GM21576 (cell line): Measurements from ENCODE around the gene ADGRD1.

ENCODE experiments used
- ATAC-seq: cut with Tn5 transposase; IDR thresholded peaks from one replicate; pipeline ENCODE4 v1.9.1; 2021; ENCODE audit warnings: mild to moderate bottlenecking, moderate library complexity; ENCODE audit not compliant: unreplicated experiment

The ADGRD1 gene

DNA sequence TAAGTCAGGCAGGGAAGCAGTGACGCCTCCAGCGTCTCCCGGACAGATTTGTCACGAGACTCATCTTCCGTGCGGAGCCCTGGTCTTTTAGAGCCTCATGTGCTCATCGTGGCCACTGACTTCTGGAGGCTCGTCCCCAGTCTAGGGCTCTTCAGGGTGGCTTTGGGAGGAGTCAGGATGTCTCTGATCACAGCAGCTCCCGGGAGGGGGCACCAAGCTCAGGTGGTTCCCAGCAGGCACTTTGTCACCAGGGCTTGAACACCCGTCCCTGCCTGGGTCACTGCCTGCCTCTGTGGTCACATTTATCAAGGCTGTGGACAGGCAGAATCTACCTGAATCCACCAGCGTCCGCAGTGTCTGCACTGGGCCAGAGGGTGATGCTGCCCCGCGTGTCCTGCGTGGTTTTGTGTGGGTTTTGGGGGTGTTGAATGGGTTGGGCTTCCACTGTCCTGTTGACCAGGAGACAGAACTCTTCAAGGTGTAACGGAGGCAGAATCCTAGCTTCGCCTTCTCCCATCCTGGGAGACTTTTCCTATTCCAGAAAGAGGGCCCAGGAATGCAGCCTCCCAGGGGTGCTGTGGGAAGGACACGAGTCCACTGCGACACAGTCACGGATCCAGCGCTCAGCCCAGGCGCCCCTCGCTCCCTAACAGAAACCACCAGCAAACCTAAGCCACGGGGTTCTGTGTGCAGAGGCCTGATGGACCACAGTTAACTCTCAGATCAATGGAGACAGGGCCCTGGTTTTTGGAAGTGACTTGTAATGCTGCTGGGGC lies 132.3 kb downstream of the ADGRD1 start:
- no peak for ATAC-seq

DNA sequence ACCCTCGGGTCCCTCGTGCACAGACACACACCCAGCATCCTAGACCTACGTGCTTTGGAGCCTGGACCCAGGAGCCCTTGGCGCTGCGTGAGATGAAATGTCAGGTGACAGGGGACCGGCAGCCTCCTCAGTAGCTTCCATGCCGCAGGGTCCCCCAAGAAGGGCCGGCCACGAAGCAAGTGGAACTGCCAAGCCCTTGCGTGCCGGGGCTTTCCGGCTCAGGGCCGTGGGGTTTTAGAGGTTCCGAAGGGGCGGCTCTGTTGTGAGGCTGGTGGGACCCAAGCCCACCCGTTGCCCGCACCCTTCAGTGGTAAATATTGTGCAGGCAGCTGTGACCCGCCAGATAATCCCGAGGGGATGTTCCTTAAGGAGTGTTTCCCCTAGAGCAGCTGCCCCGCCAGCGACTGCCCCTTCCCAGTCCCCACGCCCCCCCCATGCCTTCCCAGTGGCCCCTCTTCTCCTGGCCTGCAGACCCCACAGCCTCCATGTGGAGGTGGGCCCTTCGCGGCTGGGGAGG lies 133.7 kb downstream of the ADGRD1 start:
- ATAC-seq: no peak

DNA sequence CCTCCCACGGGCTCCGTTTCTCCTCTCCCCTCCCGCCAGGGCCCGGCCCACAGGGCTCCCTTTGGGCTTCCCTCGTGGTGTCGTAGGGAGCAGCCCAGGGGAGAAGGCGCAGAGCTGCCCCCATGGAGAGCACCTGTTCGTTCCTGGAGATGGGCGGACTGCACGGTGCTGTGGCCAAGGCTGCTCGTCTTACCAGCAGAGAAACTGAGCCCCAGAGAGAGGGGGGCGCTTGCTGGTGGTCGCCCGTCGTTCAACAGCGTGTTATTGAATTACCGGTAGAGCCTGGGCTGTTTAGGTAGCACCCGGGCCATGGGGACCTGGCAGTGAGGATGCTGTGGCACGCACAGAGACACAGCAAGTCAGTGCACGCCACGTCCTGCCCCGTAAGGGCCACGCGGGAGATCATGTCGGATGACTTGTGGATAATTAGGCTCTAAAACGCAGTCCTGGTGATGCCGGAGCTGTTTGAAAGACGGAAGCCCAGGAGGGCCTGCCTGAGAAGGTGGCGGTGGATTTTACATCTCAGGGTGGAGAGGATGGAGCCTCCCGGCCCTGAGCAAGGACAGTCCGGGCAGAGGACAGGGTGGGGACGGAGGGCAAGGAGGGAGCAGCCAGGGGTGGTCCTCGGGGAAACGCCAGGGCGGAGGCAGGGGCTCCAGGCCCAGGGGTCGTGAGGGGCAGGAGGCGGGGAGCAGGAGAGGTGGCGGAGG lies 134.4 kb downstream of the ADGRD1 start:
- ATAC-seq: no peak

DNA sequence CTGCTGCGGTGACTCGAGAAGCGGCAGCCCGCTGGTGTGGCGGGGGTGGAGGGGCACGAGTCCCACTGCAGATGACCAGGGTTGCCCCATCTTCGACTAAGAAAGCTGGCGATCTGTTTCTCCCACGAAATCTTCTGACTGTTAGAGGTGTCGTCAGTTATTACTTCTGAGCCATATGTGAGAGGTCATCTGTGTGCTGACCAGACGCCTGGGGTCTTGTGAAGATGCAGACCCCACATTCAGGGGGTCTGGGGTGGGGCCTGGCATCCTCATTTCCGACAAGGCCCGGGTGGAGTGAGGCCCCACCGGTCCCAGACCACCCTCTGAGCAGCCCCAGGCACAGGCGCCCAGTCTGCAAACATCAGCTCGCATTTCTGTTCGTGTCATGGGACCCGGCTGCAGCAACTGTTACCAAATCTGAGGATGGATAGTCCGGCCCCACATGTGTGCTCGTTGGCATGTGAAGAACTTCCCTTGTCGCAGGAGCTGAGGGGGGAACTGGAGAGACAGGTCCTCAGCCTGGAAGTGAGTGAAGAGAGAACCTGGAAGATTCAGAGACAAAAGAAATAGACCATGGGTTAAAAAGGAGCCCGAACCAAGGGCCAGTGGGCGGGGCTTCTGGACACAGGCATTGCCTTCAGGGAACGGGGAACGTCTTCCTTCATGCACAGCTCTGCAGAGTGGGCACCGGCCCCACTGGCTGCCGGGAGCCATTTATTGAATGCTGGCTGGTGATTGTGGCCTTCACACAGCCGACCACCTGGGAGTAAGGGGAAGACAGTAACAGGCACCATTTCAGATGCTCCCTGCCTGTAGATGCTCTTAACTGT lies 135.2 kb downstream of the ADGRD1 start:
- ATAC-seq: no peak

DNA sequence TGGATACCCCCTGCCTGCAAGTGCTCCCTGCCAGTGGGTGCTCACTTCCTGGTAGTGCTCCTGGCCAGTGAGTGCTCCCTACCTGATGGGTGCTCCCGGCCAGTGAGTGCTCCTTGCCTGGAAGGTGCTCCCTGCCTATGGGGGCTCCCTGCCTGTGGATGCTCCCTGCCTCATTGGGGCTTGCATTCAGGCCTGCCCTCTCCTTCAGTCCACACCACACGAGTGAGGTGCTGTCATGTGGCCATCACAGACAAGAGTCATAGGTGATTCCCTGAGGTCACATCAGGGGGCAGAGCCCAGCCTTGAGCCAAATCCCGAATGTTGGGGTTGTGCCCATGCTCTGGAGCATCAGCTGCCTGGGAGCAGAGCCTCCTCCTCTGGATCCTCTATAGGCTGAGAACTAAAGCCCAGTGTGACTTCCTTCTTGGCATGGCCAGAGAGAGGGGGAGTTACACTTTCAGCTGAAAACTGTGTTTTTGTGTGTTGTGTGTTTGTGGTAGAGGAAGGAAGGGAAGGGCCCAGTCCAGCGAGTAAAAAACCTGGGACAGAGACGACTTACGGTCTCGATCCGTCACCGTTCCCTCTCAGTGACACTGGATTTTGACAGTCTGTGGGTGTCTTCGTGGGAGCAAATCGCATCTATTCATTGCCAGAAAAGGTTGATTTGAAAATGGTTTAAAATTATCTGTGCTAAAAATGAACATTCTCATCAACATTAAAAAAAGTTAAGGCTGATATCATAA lies 136.0 kb downstream of the ADGRD1 start:
- ATAC-seq: no peak

DNA sequence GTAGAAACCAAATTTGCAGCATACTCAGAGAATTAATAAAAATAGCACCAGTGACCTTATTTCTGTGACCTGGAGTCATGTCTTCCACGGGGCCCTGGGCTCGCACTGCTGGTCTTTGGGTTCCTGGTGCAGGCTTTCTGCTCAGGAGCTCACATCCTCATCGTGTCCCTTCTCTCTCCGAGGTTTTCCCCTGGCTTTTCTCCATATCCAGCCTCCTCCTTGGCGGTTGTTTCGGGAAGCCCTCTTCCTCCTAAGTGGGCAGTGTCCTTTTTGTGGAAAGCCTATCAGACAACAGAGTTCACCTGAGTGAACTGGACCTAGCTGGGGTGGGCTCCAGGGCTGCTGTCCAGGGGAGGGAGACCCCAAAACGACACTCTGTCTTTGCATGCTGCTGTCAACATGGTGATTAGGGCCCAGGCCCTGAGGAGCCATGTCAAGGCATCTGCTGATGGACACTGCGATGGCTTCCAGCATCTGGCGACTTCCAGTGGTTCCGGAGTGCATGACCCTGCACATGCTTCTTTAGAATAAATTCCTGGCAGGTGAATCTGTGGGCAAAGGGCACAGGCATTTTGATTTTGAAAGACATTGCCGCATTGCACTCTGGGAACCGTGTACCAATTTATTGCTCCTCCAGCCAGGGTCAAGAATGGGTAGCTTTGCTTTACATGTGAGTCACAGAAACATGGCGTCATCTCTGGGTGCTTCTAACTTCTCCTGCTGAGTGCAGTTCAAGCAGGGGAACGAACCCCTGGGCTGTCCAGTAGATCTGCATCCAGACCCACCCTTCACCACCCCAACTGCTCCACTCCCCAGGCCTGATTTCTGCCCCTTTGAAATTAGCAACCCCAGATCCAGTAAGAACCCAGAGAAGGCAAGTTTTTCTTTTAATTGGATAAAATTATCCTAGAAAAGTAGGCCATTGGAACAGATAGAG lies 136.8 kb downstream of the ADGRD1 start:
- no peak for ATAC-seq

DNA sequence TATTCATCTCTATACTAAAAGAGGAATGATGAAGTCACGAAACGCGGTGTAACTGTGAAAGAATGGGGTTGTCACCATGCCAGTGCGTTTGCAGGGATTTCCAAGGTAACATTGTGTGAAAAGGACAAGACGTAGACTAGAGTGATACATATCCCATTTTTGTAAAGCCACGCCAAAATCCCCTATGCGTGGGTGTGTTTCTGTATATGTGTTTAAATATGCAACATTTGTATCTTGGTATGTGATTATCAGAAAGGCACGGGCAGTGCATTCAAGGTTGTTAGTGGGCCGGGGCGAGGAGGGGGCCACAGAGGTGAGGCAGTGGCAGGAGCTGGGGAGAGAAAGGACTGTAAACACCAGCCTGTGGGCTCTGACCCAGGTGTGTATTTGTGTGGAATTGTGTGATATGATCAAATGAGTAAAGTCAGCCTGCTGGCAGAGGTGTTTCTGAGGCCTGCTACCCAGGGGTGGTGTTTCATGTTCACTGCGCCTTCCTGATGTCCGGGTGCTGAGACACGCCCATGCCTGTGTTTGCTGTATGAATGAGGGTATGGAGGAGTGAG lies 137.8 kb downstream of the ADGRD1 start:
- ATAC-seq: no peak

DNA sequence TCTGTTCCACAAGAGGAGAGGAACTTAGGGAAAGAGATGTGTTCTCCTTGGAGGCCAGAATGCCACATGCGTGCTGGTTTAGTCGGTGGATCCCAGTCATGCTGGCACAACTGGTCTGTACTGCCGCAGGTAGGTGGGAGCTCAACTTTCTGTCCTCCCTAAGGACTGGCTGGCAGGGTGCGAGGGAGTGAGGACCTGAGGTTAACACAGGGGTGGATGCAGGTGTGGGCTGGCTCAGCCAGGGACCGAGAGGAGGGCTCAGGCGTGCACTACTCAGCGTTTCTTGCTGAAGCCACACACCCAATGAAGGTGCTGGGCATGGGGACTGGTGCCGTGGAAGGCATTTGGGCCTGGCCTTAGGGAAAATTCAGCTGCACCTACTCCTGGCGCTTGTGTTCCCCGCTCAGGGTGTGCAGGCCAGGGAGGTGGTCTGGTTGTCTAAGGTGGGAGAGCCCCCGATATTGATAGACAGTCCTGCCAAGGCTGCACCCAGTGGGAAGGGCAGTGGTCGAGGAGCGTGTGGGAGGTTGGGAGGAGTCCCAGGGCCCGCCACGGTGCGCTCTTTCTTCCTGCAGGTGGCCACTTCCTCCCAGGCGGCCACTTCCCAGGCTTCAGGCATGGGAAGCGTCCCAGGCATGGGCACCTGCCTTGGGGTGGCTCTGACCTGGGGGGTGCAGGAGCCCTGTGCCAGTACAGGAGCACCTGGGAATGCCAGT lies 138.4 kb downstream of the ADGRD1 start:
- no peak for ATAC-seq

DNA sequence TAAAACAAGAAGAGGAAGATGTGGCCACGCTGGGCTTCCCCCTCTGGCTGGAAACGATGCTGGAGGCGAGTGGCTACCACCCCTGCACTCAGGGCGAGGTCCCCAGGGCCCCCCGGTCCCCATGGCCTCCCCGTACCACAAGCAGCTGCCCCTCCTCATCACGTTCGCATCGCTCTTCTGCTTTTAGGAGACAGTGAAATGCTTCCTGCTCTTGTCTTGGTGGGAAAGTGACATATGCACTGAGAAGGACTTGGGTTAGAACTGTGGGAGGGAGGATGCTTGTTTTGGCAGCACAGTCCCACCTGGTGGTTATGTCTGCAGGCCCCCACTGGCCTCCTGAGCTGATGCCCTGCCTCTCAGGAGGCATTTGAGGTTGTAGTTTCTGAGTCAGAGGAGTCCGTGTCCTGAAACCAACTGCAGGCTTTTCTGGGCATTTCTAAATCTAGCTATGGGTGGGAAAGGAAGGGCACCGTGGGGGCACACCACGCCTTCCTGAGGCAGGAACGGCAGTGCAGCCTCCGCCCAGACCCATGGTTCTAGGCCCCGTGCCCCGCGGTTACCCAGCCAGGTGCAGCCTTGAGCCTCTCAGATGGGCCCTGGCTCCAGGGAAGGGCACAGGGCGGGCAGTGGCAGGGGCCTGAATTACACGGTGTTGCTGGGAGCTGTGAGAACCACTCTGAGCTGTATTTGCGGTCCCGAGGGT lies 139.3 kb downstream of the ADGRD1 start:
- ATAC-seq: peak; percentile 73

DNA sequence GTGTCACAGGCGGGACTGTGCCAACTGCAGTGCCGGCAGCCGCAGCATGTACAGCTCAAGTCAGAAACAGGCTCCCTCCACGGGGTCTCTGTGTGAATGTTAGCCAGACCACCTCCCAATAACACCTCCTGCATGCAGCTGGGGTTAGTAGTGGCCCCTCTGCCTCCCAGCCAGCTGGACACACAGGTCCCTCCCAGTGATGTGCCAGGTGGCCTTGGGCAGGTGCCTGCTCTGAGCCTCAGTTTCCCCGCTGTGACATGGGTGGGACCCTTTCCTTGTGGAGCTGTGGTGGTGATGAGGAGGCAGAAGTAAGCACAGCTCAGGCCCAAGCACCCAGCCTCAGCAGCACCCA lies 139.9 kb downstream of the ADGRD1 start:
- ATAC-seq: no peak

DNA sequence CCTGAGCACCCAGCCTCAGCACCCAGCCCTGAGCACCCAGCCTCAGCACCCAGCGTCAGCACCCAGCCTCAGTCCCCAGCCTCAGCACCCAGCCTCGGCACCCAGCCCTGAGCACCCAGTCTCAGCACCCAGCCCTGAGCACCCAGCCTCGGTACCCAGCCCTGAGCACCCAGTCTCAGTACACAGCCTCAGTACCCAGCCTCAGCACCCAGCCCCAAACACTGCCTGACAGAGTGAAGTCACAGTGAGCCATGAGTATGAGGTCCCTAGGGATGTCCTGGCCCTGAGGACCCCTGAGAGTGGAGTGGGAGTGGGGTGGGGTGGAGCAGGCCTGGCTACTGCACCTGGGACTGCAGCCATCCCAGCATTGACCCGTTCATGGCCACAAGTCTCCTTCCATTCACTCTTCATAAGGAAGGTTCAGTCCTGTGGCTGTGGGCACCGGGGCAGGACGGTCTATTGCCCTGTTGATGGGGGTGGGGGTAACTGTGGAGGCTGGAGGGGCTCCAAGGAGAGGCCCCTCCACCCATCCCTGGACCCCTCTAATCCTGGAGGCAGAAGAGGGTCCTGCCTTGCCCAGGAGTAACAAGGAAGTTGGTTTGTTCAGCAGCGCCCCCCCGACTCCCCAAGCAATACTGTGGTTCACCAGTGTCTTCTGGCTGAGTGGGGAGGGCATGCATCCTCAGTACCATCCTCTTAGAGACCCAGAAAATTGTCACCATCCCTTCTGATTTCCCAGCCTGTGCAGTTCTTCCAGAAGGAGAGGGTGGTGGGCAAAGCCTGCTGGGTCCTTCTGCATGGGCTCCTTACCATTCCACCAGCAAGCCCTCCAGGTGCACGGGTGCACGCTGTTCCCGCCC lies 140.5 kb downstream of the ADGRD1 start:
- no peak for ATAC-seq

DNA sequence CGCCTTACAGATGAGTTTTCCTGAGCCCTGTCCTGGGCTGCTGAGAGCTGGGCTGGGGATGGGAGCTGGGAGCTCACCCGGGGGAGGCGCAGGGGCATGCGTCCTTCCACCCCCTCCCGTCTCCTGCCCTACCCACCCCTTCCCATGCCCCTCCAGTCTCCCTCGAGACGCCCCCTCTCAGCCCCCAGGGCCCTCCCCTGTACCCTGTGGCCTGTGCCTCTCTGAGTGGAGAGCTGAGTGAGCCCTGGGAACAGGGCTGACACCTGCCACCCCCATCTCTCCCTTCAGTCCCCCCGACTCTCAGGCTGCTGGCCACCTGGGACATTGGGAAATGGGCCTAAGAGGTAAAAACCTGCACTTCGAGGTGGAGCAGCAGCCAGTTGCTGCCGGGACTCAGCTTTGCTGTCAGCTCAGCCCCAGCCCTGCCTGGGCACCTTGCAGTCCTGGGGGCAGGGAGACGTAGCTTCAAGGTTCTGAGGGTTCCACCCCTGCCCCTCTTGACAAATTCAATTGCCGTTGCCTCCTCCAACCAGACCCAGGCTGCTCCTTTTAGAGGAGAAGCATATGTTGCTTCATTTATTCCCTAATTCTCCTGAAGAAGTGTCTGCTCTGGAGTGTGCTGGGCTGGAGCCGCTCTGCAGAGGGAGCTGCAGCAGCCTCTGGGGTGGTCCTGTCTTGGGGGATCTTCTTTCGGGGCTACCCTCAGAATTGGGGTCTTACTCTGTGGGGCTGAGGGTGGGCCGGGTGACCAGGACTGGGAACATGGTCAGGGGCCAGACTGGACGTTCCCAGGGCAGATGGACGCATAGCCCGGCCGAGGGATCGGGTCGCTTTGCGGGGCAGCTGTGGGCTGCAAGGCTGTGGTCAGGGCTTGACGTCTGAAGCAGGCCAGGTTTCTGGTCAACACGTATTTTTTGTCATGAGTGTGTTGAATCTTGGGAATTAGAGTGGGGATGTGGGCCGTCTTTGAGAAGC lies 141.4 kb downstream of the ADGRD1 start:
- no peak for ATAC-seq

DNA sequence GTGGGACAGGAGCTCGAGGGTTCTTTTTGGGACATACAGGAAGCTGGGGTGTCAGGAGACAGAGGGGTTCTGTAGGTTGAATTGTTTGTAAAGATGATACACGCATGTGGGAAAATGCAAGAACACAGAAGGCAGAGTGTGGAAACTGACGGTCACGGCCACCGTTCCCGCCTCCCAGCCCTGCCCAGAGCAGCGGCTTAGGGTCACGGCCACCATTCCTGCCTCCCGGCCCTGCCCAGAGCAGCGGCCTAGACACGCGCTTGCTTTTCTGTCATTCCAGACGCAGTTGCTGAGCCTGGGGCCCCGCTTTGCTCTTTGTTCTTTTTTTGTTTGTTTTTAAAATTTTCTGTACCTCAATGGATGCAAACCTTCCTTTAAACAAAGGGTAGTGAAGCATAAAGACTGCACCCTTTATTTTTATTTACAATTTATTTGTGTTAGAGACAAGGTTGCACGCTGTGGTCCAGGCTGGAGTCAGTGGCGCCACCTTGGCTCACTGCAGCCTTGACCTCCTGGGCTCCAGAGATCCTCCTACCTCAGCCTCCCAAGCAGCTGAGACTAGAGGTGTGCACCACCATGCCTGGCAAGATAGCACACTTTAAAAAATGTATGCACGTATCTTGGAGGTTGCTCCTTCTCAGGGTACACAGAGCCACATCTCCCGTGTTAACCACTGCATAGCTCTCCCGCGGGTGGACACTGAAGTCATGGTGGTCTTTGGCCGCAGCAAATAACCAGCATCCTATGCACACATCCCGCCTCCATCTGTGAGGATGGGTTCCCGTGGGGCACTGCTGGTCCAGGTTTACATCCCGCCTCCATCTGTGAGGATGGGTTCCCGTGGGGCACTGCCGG lies 142.3 kb downstream of the ADGRD1 start:
- ATAC-seq: no peak

DNA sequence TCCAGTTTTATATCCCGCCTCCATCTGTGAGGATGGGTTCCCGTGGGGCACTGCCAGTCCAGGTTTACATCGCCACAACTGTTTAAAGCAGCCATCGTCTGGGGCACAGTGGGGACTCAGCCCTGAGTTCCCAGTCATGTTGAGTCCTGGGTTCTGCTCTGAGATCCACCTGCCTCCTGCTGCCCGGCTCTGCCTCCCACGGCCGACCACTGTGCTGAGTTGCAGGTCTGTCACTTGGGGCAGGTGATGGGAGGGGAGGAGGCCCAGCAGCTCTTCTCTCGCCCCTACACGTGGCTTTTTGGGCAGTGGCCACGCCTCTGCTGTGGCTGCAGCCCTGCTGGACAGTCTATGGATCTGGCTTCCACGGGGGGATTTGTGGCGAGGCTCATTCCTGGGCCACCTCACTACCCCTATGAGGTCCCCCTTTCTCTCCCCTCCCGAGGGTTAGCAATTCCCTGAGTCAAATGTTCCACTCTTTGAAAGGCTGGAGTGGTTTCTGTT lies 143.0 kb downstream of the ADGRD1 start:
- no peak for ATAC-seq
